HEK293 (cell line): ENCODE results near the gene ITGA5.

Experiments used
- ATF2 ChIP-seq: fragments of 450-650 bp; formaldehyde crosslinking; IDR thresholded peaks from 2 replicates; pipeline ENCODE4 v1.5.1; 2016; ENCODE audit warnings: missing biosample characterization, missing genetic modification characterization, low read depth
- BCL11B ChIP-seq: fragments of 450-650 bp; formaldehyde crosslinking; IDR thresholded peaks from 2 replicates; pipeline ENCODE4 v1.5.1; 2016; ENCODE audit warnings: low read depth, missing biosample characterization, missing genetic modification characterization
- FEZF1 ChIP-seq: fragments of 450-650 bp; formaldehyde crosslinking; IDR thresholded peaks from 2 replicates; pipeline ENCODE4 v1.5.1; 2016; ENCODE audit warnings: missing biosample characterization, missing genetic modification characterization
- GLI4 ChIP-seq: fragments of 450-650 bp; formaldehyde crosslinking; IDR thresholded peaks from 2 replicates; pipeline ENCODE4 v1.5.1; 2016; ENCODE audit warnings: missing biosample characterization, missing genetic modification characterization
- GLIS1 ChIP-seq: fragments of 450-650 bp; formaldehyde crosslinking; IDR thresholded peaks from 2 replicates; pipeline ENCODE4 v1.5.1; 2016; ENCODE audit warnings: missing biosample characterization, missing genetic modification characterization
- HIC1 ChIP-seq: fragments of 450-650 bp; formaldehyde crosslinking; IDR thresholded peaks from 2 replicates; pipeline ENCODE4 v1.5.1; 2016; ENCODE audit warnings: missing biosample characterization, missing genetic modification characterization
- KLF16 ChIP-seq: fragments of 450-650 bp; formaldehyde crosslinking; IDR thresholded peaks from 2 replicates; pipeline ENCODE4 v1.5.1; 2017; ENCODE audit warnings: missing biosample characterization, missing genetic modification characterization
- KLF9 ChIP-seq: fragments of 450-650 bp; formaldehyde crosslinking; IDR thresholded peaks from 2 replicates; pipeline ENCODE4 v1.5.1; 2016; ENCODE audit warnings: missing biosample characterization, missing genetic modification characterization, low read depth
- PBX3 ChIP-seq: sonication (generic); formaldehyde crosslinking; IDR thresholded peaks from 2 replicates; pipeline ENCODE4 v1.8.1; 2022; ENCODE audit warnings: mild to moderate bottlenecking, moderate library complexity, missing genetic modification reagents
- PRDM1 ChIP-seq: fragments of 450-650 bp; formaldehyde crosslinking; IDR thresholded peaks from 2 replicates; pipeline ENCODE4; 2016; ENCODE audit warnings: missing biosample characterization, missing genetic modification characterization
- RBAK ChIP-seq: fragments of 450-650 bp; formaldehyde crosslinking; IDR thresholded peaks from 2 replicates; pipeline ENCODE4 v1.5.1; 2016; ENCODE audit warnings: missing biosample characterization, missing genetic modification characterization
- ZBTB17 ChIP-seq: fragments of 450-650 bp; formaldehyde crosslinking; IDR thresholded peaks from 2 replicates; pipeline ENCODE4 v1.5.1; 2016; ENCODE audit warnings: missing biosample characterization, missing genetic modification characterization
- ZBTB44 ChIP-seq: fragments of 450-650 bp; IDR thresholded peaks from 2 replicates; pipeline ENCODE4 v1.5.1; 2018; ENCODE audit warnings: missing biosample characterization, mild to moderate bottlenecking, missing genetic modification characterization
- ZBTB8A ChIP-seq: fragments of 450-650 bp; formaldehyde crosslinking; IDR thresholded peaks from 2 replicates; pipeline ENCODE4 v1.5.1; 2016; ENCODE audit warnings: missing biosample characterization, missing genetic modification characterization
- ZNF121 ChIP-seq: fragments of 450-650 bp; formaldehyde crosslinking; IDR thresholded peaks from 2 replicates; pipeline ENCODE4 v1.5.1; 2016; ENCODE audit warnings: missing biosample characterization, missing genetic modification characterization
- ZNF133 ChIP-seq: fragments of 450-650 bp; formaldehyde crosslinking; IDR thresholded peaks from 2 replicates; pipeline ENCODE4 v1.5.1; 2016; ENCODE audit warnings: missing biosample characterization, missing genetic modification characterization
- ZNF2 ChIP-seq: fragments of 450-650 bp; formaldehyde crosslinking; IDR thresholded peaks from 2 replicates; pipeline ENCODE4 v1.5.1; 2016; ENCODE audit warnings: missing biosample characterization, missing genetic modification characterization
- ZNF202 ChIP-seq: fragments of 450-650 bp; formaldehyde crosslinking; IDR thresholded peaks from 2 replicates; pipeline ENCODE4 v1.5.1; 2016; ENCODE audit warnings: missing biosample characterization, missing genetic modification characterization, borderline replicate concordance
- ZNF223 ChIP-seq: fragments of 450-650 bp; formaldehyde crosslinking; IDR thresholded peaks from 2 replicates; pipeline ENCODE4 v1.5.1; 2016; ENCODE audit warnings: missing biosample characterization, missing genetic modification characterization
- ZNF24 ChIP-seq: fragments of 450-650 bp; formaldehyde crosslinking; IDR thresholded peaks from 2 replicates; pipeline ENCODE4 v1.5.1; 2016; ENCODE audit warnings: missing biosample characterization, missing genetic modification characterization
- ZNF37A ChIP-seq: fragments of 450-650 bp; IDR thresholded peaks from 2 replicates; pipeline ENCODE4 v1.5.1; 2018; ENCODE audit warnings: missing biosample characterization, missing genetic modification characterization
- ZNF398 ChIP-seq: fragments of 450-650 bp; formaldehyde crosslinking; IDR thresholded peaks from 2 replicates; pipeline ENCODE4 v1.5.1; 2017; ENCODE audit warnings: missing biosample characterization, missing genetic modification characterization
- ZNF404 ChIP-seq: fragments of 450-650 bp; formaldehyde crosslinking; IDR thresholded peaks from 2 replicates; pipeline ENCODE4 v1.5.1; 2017; ENCODE audit warnings: missing biosample characterization, missing genetic modification characterization
- ZNF48 ChIP-seq: fragments of 450-650 bp; formaldehyde crosslinking; IDR thresholded peaks from 2 replicates; pipeline ENCODE4 v1.5.1; 2016; ENCODE audit warnings: missing biosample characterization, missing genetic modification characterization
- ZNF585B ChIP-seq: fragments of 450-650 bp; formaldehyde crosslinking; IDR thresholded peaks from 2 replicates; pipeline ENCODE4 v1.5.1; 2016; ENCODE audit warnings: missing biosample characterization, missing genetic modification characterization
- ZNF626 ChIP-seq: fragments of 450-650 bp; sonication (Bioruptor Pico); formaldehyde crosslinking; IDR thresholded peaks from 2 replicates; pipeline ENCODE4 v1.5.1; 2018; ENCODE audit warnings: missing biosample characterization, missing genetic modification characterization, inconsistent platforms
- ZNF645 ChIP-seq: fragments of 450-650 bp; formaldehyde crosslinking; IDR thresholded peaks from 2 replicates; pipeline ENCODE4; 2016; ENCODE audit warnings: missing biosample characterization, missing genetic modification characterization
- ZNF660 ChIP-seq: fragments of 450-650 bp; IDR thresholded peaks from 2 replicates; pipeline ENCODE4 v1.5.1; 2018; ENCODE audit warnings: missing biosample characterization, mild to moderate bottlenecking, missing genetic modification characterization
- ZNF670 ChIP-seq: fragments of 450-650 bp; formaldehyde crosslinking; IDR thresholded peaks from 2 replicates; pipeline ENCODE4 v1.5.1; 2016; ENCODE audit warnings: missing biosample characterization, missing genetic modification characterization, low read depth
- ZNF701 ChIP-seq: fragments of 450-650 bp; formaldehyde crosslinking; IDR thresholded peaks from 2 replicates; pipeline ENCODE4 v1.5.1; 2016; ENCODE audit warnings: missing biosample characterization, missing genetic modification characterization
- ZNF747 ChIP-seq: fragments of 450-650 bp; formaldehyde crosslinking; IDR thresholded peaks from 2 replicates; pipeline ENCODE4 v1.5.1; 2016; ENCODE audit warnings: missing biosample characterization, missing genetic modification characterization
- ZNF777 ChIP-seq: fragments of 450-650 bp; formaldehyde crosslinking; IDR thresholded peaks from 2 replicates; pipeline ENCODE4 v1.5.1; 2017; ENCODE audit warnings: missing biosample characterization, missing genetic modification characterization, borderline replicate concordance

Gene ITGA5

GRCh38 chr12:54370171-54370730 lies 48.8 kb downstream of the ITGA5 start (continued):
- TF ChIP-seq ZNF37A (no peak), ZNF202 (tag by site-specific recombination) (no peak), RBAK (no peak), ZNF121 (no peak), ZNF48 (no peak), ZNF398 (tag by site-specific recombination) (no peak), ZNF701 (tag by site-specific recombination) (no peak), ZNF747 (no peak), ZNF645 (tag by site-specific recombination) (no peak), PBX3 (CRISPR knock-in tag) (peak; percentile 35; the same call in 1 of the 2 replicates), HIC1 (peak; percentile 72), ZNF660 (peak; percentile 60; the same call in 1 of the 2 replicates), BCL11B (tag by site-specific recombination) (no peak), ATF2 (tag by site-specific recombination) (no peak), ZNF133 (no peak), GLI4 (tag by site-specific recombination) (peak; percentile 45; the same call in 1 of the 2 replicates), ZBTB44 (tag by site-specific recombination) (peak; percentile 40; the same call in 1 of the 2 replicates), ZNF626 (tag by site-specific recombination) (no peak), ZBTB8A (tag by site-specific recombination) (peak; percentile 97), ZNF777 (tag by site-specific recombination) (no peak), GLIS1 (tag by site-specific recombination) (0 out of 2 replicates have a peak, but pooled peaks have one; percentile 11), ZNF24 (no peak), FEZF1 (no peak), ZNF223 (no peak), KLF9 (tag by site-specific recombination) (0 out of 2 replicates have a peak, but pooled peaks have one; percentile 18), ZNF404 (tag by site-specific recombination) (no peak), ZNF585B (tag by site-specific recombination) (no peak), KLF16 (tag by site-specific recombination) (no peak; the same call in 1 of the 2 replicates), ZNF670 (no peak), ZBTB17 (tag by site-specific recombination) (peak; percentile 71), PRDM1 (tag by site-specific recombination) (peak; percentile 90), ZNF2 (tag by site-specific recombination) (peak; percentile 42; the same call in 1 of the 2 replicates)
